Progenitor cell of endocrine pancreas (in vitro differentiated cells): ENCODE measurements around the gene TMEM17. TPM values are rescaled to one million over a fixed set of nuclear protein-coding genes. Genes with fewer than 3 reads are reported as not detected.

ENCODE experiments used
- DNase-seq: peaks from one replicate; pipeline ENCODE4 v3.0.0; 2021; ENCODE audit warnings: low spot score; ENCODE audit not compliant: unreplicated experiment
- H3K27ac Mint-ChIP-seq: 2 replicates; pipeline ENCODE4 v1.8.0; 2021; ENCODE audit warnings: mild to moderate bottlenecking, moderate library complexity, mixed read lengths
- H3K27me3 Mint-ChIP-seq: 2 replicates; pipeline ENCODE4 v1.8.0; 2021; ENCODE audit warnings: mixed read lengths
- H3K36me3 Mint-ChIP-seq: 2 replicates; pipeline ENCODE4 v1.8.0; 2022; ENCODE audit warnings: mixed read lengths; ENCODE audit not compliant: insufficient read depth
- H3K4me1 Mint-ChIP-seq: 2 replicates; pipeline ENCODE4 v1.8.0; 2021; ENCODE audit warnings: low read depth, mixed read lengths
- H3K4me3 Mint-ChIP-seq: 2 replicates; pipeline ENCODE4 v1.8.0; 2021; ENCODE audit warnings: low read depth, mild to moderate bottlenecking, moderate library complexity, mixed read lengths
- H3K9me3 Mint-ChIP-seq: 2 replicates; pipeline ENCODE4 v1.8.0; 2021; ENCODE audit warnings: low read depth, mixed read lengths
- CTCF ChIP-seq: fragments of 200-600 bp; sonication (generic); IDR thresholded peaks from one replicate; pipeline ENCODE4 v1.5.0; 2021; ENCODE audit warnings: antibody characterized with exemption, mild to moderate bottlenecking; ENCODE audit not compliant: unreplicated experiment
- total RNA-seq: library from RNA; stranded (reverse); gene quantifications from 2 replicates; pipeline ENCODE4 v1.2.1, GENCODE V29; 2021

Gene TMEM17
- total RNA-seq, 1 donor from 2014 or later, result 5.9 TPM

- H3K4me3 Mint-ChIP-seq, result no peak overlapping the region
- TF ChIP-seq CTCF, result no peak
Measured at GRCh38 chr2:62466503-62466854, 39.5 kb downstream of the TMEM17 start.

GRCh38 chr2:62465741-62466502, 40.1 kb downstream of the TMEM17 start:
- TF ChIP-seq CTCF, result no peak
- DNase-seq, result no peak
- no peaks in the 10 kb centered on the region for H3K9me3 Mint-ChIP-seq
- H3K4me1 Mint-ChIP-seq, result peaks cover 26% of the 10 kb centered on the region
- no peaks in the 10 kb centered on the region for H3K36me3 Mint-ChIP-seq
- H3K4me3 Mint-ChIP-seq, result no peak overlapping the region
- H3K27me3 Mint-ChIP-seq, result no peaks in the 10 kb centered on the region
- H3K27ac Mint-ChIP-seq, result no peak overlapping the region

More at GRCh38 chr2:62466503-62466854, 39.5 kb downstream of the TMEM17 start:
- H3K27me3 Mint-ChIP-seq, result no peaks in the 10 kb centered on the region
- H3K4me1 Mint-ChIP-seq, result peaks cover 26% of the 10 kb centered on the region
- H3K36me3 Mint-ChIP-seq, result no peaks in the 10 kb centered on the region
- H3K27ac Mint-ChIP-seq, result no peak overlapping the region
- no peak for DNase-seq
- no peaks in the 10 kb centered on the region for H3K9me3 Mint-ChIP-seq

GRCh38 chr2:62465039-62465740, 40.8 kb downstream of the TMEM17 start:
- no peak for TF ChIP-seq CTCF
- H3K4me3 Mint-ChIP-seq, result no peak overlapping the region
- no peaks in the 10 kb centered on the region for H3K9me3 Mint-ChIP-seq
- H3K4me1 Mint-ChIP-seq, result peaks cover 26% of the 10 kb centered on the region
- H3K27ac Mint-ChIP-seq, result peak overlapping the region; percentile 53
- no peaks in the 10 kb centered on the region for H3K27me3 Mint-ChIP-seq
- no peak for DNase-seq
- no peaks in the 10 kb centered on the region for H3K36me3 Mint-ChIP-seq

- no peak for DNase-seq
- H3K27me3 Mint-ChIP-seq, result no peaks in the 10 kb centered on the region
- no peaks in the 10 kb centered on the region for H3K9me3 Mint-ChIP-seq
- H3K4me1 Mint-ChIP-seq, result peaks cover 26% of the 10 kb centered on the region
- H3K36me3 Mint-ChIP-seq, result no peaks in the 10 kb centered on the region
- H3K27ac Mint-ChIP-seq, result peak overlapping the region; percentile 68
- H3K4me3 Mint-ChIP-seq, result no peak overlapping the region
- no peak for TF ChIP-seq CTCF
Measured at GRCh38 chr2:62464221-62465007, 41.6 kb downstream of the TMEM17 start.

GRCh38 chr2:62462211-62462610, 43.8 kb downstream of the TMEM17 start:
- Mint-ChIP-seq H3K36me3 (no peaks in the 10 kb centered on the region), H3K27ac (no peak overlapping the region), H3K4me1 (peaks cover 29% of the 10 kb centered on the region), H3K4me3 (no peak overlapping the region), H3K27me3 (peaks cover 4% of the 10 kb centered on the region), H3K9me3 (no peaks in the 10 kb centered on the region)
- no peak for TF ChIP-seq CTCF
- DNase-seq, result no peak
